ENCODE measurements around the gene PEX10.

- TF ChIP-seq CTCF (conservative IDR thresholded peaks at IDR 0.05; ENCODE audit: low read depth, low read length) (no peak), EZH2 (IDR thresholded peaks at IDR 0.05; ENCODE audit: borderline replicate concordance, low read depth, low read length, poor library complexity, severe bottlenecking) (no peak)
These were observed 5.5 kb upstream of the PEX10 start for GRCh38 chr1:2417833-2418225.

Data from A673 (cell line).